Activated CD4-positive, alpha-beta T cell treated with anti-CD3 and anti-CD28 coated beads, Interleukin-2, amount 50 U/mL, for 48 hours (primary cell): Measurements from ENCODE around the gene PPM1H.

Experiments used
- DNase-seq, 2 experiments: peaks; one replicate each; pipeline ENCODE4 v3.0.0-alpha.2; 2020

Gene PPM1H

DNA sequence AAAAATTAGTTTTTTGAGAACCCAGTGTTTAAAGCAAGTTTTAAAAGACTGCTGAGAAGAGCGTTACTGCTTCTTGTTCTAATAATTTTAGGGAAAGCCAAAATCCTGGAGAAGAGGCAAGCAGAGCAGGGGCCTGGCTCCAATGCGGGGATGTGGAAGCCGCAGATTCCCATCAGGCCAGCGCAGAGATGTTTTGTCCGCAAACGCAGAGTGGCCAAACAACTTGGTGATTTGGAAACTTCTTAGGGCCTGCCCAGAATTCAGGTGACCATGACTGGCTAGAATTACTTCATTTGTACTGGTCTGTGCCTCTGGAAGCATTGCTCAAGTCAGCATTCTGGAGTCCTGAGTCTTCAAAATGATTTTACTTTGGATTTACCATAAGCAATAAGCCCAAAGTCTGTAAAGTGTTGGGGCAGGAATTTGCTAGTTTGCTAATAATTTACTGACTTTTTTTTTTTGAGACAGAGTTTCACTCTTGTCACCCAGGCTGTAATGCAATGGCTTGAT is 208.4 kb downstream of the PPM1H start:
- DNase-seq, result no peak

DNA sequence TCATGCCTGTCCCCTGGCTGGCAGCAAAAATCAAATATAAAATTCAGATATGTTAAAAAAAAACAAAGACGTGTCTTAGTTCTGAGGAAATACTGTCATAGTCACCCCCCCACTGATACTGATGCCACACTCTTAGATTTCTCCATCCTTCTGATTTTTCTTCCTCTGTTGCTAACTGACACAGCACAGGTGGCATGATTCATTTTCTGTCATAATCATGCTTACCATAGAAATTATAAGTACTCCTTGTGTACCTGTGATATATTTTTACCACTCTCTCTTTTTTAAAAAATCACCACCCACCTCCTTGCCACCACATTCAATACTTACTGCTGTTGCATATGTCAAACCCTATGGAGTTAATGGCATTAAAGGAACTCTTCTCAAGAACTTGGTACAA is 209.2 kb downstream of the PPM1H start:
- DNase-seq, result no peak

GRCh38 chr12:62724947-62725451 is 210.0 kb downstream of the PPM1H start:
- DNase-seq, result no peak

GRCh38 chr12:62724285-62724684 is 210.7 kb downstream of the PPM1H start:
- DNase-seq, result no peak

GRCh38 chr12:62722971-62723680 is 211.8 kb downstream of the PPM1H start:
- no peak for DNase-seq

GRCh38 chr12:62720661-62721330 is 214.2 kb downstream of the PPM1H start:
- DNase-seq, result no peak

DNA sequence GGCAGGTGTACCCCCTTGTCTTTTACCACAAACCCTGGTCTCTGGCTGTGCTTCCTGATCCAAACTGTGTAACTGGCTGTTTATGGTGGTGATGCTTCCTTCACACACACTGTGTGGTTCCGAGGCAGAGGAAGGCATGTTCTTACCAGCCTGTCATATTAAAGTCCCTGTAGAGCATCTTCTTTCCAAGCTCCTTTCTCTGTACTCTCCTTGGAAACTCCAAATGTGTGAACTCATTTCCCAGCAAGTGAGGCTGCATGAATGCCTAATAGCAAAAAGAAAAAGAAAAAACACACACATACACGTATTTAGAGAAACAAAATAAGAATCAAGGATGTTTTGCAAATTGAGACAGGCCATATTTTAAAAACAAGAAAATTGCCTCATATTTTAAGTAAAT is 214.9 kb downstream of the PPM1H start:
- no peak for DNase-seq

DNA sequence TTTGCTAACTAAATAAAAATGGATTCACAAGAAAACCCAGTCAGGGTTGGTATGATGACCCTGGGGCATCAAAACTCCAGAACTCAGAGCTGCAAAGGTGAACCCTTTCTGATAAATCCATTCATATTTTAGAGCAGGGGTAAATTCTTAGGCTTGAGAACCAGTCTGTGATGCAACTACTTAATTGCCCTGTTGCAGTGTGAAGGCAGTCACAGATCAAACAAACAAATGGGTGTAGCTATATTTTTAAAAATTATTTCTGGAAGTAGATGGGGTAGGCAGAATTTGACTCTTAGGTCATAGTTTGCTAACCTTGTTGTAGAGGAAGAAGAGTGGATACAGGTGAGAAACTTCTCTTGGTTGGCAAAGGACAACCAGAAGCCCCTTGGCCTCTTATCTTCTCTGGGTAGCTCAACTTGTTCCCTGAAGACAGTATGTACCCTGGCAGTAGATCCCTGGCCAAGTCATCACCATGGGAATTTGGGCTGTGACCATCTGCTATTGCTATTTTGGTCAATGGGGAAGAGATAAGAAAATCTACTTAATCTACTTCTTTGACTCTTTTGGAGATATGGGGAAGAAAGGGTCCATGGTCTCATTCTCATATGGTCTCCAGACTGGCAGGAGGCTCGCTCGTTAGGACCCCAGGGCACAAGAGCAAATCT is 216.1 kb downstream of the PPM1H start:
- no peak for DNase-seq

- DNase-seq, result no peak
These were observed 217.3 kb downstream of the PPM1H start for GRCh38 chr12:62717643-62718042.

DNA sequence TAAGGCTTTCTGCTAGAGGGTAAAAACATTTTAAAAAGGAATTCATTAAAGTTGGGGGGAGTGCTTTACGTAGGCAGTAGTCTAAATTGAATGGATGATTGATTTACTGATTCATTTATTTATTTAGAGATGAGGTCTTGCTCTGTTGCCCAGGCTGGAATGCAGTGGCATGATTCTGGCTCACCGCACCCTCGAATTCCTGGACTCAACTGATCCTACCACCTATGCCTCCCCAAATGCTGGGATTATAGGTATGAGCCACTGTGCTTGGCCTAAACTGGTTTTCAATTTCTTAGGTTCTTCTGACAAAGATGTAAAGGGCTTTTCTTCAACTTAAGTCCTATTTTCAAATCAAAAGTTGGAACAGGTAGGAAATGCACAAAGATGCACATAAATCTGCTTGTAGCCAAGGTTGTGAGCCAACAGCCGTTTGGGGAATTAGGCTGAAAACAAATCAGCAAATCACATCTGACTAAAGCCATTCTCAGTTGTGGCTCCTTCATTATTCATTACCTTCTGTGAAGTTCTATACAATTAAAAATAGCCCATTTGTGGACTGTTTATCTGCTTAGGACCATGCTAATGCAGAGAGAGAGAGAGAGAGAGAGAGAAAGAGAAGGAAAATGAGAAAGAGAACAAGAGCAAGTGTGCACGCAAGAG is 218.0 kb downstream of the PPM1H start:
- no peak for DNase-seq

- no peak for DNase-seq
These were observed 218.9 kb downstream of the PPM1H start for GRCh38 chr12:62716037-62716436.

DNA sequence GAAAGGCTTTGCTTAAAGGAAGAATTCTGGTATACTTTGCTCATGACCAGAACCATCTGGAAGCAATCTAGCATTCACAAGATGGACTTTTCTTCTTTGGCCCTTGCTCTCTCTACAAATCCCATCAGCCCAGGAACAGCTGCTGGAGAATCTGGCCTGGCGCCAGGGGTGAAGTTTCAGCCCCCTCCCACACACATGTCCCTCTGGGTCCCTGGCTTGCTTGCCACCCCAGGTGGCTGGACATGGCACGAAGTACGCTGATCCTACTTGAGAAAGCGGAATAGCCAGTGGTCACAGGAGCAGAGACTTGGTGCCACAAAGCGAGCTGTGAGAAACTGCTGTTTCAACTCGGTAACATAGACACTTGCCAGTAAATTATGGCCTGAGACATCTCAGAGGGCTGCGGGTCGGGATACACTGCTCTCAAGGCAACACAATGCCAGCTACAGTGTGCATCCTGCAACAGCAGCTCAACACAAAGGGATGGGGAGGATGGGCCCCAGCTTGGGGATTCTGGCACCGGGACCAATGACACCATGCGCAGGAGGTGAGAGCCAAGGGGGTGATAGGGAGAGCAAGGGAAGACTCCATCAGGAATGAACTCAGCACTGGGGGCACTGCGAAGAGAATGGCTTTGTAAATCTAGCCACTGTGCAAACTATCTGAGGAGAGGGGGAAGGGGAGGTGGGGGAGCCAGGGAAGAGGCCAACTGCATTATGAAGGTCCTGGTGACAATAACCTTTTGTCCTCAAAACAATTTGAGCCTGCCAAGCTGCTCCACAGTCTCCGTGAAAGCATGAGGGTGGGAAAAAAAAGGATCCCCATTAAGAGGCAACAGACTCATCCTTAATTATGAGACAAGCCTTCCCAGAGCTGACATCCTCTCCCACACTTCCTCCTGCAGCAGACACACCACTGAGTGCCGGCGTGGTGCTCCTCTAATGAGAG is 219.9 kb downstream of the PPM1H start:
- no peak for DNase-seq

DNA sequence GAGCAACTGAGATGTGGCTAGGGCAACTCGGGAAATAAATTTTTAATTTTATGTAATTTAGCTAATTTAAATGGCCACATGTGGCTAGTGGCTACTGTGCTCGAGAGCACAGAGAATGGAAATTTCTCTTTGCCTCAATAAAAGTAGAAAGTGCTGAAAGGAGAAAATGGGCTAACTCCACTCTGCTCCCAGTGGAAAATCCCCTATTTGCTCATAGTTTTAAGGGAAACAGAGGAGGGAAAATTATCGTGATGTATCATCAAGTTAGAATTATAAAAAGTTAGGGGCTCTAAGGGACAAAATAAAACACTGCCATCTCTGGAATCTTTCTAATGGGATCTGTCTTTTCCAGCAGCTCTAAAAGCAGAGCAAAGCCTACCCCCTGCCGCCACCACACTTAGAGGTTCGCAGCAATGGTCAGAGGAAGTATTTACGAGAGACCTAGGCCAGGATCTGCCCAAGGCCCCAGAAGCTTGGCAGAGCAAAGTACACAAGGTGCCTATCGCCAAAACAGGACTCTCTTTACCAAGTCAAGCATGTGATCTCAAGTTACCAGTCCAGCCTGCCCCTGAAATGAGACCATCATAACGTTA is 220.7 kb downstream of the PPM1H start:
- DNase-seq, result no peak

- DNase-seq, result no peak
These were observed 221.2 kb downstream of the PPM1H start for GRCh38 chr12:62713723-62714122.

- no peak for DNase-seq
These were observed 222.0 kb downstream of the PPM1H start for GRCh38 chr12:62712681-62713573.

DNA sequence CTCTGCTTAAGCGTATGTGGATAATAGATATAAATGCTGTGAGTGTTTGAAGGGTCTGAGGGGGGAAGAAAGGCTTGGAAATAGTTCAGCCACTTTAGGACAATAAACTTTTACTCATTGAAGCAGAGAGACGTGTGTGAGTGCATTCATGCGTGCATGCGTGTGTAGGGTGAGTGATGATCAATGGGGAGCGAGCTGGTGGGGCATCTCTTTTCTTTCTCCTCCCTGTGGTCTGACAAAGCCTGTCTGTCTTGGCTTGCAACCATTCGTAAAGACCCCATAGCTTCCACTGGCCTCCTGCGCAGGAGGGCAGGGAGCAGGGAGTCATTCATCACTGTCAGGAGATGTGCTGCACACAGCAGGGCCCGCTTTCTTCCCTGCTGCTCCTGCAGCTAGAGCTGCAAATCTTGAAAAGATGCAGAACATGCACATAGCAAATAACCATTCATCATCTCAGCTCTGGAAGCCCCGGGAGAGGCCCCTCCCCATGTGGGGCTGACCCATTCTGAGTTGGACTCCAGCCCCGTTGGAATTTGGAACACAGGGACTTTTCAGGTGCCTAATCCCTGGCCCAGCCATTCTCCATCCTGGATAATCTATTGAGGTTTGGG is 223.2 kb downstream of the PPM1H start:
- DNase-seq, result no peak

- DNase-seq, result no peak
These were observed 225.6 kb downstream of the PPM1H start for GRCh38 chr12:62709311-62709710.

DNA sequence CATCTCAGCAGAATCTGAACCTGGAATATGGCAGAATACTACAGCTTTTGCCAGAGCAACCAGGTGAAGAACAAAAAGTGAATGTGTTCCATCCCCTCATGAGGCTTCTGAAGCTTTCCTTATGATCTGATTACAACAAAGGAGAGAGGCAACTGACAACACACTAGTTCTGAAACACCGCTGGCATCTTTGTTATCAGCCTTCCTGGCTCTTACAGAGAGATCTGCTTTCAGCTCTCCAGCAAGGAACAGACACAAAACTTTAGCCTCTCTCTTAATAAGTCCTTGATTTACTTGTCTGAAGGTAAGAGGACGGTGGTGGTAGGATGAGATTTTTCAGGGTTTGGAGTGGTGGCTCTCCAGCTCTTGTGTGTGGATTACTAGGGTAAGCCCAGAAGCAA is 227.0 kb downstream of the PPM1H start:
- no peak for DNase-seq

DNA sequence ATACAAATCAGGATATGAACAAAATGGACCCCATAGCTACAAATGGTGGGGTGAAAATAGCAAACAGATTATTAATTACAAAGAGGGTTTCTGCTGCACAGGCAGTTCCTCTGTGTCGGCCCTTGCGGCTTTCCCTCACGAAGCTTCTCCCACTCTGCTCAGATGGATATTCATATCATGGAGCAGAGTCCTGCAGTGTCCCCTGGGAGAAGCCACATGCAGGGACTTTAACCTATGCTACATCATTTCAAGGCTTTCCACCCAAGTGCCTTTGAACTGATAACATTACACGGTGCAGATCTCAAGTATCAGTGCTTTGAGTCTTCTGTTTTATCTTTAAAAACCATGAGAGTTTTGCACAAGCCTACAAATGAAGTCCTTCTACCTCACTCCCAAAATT is 229.1 kb downstream of the PPM1H start:
- DNase-seq, result no peak

DNA sequence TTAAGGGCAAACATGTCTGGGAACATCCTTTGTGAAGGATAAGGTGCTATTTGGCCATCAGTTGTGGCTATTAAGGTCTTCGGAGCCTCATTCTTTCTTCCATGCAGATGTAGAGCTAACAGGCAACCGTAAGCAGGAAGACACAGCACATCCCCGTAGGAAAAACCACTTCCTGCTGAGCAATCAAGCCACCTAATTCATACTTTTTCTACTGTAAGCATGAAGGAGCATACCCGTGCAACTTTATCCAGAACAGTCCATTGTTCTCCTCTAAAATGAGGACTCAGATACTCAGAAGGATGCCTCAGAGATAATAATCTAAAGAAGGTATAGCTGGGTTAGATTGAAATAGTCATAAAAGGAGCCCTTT is 232.0 kb downstream of the PPM1H start:
- no peak for DNase-seq
